GM12873 (cell line): ENCODE results near the gene PRDM5.

Experiments
- TF ChIP-seq, protein P1 (sequence below): IDR thresholded peaks from 2 replicates; pipeline ENCODE4 v1.5.1; 2012; ENCODE audit warnings: low read depth, mild to moderate bottlenecking, moderate library complexity, low read length, control low read depth; ENCODE audit not compliant: insufficient read depth; ENCODE audit errors: missing control alignments

Gene PRDM5

DNA sequence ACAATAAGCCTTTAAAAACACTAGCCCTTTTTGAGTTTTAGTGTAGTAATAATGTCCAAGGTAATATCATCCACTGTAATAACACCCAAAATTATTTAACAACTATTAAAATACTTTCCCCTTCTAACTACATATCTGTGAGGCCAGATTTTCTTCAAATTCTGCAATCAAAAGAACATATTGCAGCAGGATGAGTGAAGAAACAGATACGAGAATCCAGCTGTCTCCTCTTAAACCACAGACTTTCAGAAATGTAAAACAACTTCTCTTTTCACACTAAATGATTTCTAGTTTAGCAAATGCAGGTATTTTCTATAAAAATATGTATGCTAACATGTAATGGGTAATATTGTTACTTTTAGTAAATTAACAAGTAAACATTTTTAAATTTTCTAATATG lies 148.9 kb downstream of the PRDM5 start:
- TF ChIP-seq, protein P1, sequence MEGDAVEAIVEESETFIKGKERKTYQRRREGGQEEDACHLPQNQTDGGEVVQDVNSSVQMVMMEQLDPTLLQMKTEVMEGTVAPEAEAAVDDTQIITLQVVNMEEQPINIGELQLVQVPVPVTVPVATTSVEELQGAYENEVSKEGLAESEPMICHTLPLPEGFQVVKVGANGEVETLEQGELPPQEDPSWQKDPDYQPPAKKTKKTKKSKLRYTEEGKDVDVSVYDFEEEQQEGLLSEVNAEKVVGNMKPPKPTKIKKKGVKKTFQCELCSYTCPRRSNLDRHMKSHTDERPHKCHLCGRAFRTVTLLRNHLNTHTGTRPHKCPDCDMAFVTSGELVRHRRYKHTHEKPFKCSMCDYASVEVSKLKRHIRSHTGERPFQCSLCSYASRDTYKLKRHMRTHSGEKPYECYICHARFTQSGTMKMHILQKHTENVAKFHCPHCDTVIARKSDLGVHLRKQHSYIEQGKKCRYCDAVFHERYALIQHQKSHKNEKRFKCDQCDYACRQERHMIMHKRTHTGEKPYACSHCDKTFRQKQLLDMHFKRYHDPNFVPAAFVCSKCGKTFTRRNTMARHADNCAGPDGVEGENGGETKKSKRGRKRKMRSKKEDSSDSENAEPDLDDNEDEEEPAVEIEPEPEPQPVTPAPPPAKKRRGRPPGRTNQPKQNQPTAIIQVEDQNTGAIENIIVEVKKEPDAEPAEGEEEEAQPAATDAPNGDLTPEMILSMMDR = no peak

DNA sequence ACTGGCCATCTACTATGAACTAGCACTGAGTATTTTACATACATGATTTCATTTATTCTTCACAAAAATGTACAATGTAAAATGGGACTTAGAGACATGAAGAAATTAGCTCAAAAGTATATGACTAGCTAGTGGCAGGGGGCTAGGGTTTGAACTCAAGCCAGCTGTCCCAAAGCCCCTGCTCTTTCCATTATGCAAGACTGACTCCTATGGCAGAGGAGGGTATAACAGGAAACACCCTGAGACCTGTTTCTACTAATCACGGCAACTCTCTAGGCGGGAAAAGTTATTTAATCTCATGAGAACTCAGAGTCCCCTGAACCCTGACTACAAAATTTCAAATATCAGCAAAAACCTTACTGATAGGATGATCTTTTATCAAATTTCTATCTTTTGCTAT lies 150.6 kb downstream of the PRDM5 start:
- TF ChIP-seq, protein P1 = no peak

DNA sequence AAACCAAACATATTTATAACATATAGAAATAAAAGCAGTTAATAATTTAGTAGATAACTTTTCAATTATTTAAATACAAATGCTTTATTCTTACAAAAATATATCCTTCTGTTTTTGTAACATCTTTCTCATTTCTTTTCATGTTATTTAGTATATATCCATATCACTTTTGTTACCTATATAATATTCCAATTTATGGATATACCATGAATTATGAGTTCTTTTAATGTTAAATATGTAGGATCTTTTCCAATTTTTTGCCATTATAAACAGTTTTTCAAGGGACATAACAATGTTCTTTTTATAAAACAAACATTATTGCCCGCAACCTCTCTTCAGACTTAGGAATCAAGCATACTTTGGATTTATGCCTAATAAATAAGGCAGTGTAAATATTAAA lies 151.6 kb downstream of the PRDM5 start:
- TF ChIP-seq, protein P1 = no peak

DNA sequence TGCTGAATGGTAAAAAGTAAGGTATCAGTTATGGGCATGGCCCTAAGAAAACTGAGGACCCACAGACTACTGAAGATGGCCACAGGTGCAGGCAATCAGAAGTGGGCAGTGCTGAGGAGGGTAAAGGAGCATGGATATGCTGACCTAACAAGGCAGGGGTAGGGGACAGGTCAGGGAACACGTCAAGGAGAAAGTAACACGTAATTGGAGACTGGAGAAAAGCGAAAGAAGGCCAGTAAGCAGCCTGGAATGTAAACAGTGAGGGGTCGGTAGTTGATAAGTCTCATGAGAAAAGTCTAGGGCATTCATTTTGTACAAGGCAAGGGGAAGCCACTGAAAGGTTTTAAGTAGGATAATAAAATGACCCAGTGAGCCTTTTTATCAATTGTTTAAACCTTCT lies 153.3 kb downstream of the PRDM5 start:
- TF ChIP-seq, protein P1 = no peak

DNA sequence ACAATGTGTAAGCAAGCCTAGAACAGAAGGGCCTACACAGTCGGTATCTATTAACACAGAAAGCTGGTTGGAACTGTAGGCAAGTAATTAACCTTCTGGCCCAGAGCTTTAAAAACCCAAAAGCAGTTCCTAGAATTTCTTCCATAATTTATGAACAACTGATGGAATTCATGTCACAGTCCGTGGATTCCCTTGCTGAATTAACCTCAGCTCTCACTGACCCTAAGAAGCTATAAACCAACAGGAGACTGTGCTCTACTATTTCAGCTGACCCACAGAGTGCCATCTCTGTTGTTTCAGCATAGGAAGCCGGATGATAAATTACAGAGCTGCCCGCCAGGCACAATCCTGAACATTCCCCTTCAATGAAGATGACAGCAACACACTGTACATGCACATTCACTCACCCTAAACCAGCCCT lies 157.3 kb downstream of the PRDM5 start:
- TF ChIP-seq, protein P1 = no peak

DNA sequence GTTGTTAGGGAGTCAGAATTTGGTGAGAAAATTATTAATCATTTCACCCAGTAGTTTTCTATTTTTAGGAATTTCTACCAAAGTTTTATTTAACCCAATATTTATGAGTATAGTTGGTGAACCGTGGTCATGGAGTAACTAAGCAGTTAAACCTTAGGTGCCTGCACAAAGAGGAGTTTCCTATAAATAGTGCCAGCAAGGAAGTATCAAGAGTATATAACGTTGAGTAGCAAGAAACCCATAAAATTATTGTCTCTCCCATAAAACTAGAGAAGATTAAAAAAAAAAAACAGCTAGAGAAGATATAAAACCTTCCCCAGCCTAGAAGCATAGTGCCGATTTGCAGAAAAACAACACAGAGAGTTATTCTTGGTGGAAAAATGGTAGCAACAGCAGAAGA lies 158.9 kb downstream of the PRDM5 start:
- TF ChIP-seq, protein P1 = no peak

DNA sequence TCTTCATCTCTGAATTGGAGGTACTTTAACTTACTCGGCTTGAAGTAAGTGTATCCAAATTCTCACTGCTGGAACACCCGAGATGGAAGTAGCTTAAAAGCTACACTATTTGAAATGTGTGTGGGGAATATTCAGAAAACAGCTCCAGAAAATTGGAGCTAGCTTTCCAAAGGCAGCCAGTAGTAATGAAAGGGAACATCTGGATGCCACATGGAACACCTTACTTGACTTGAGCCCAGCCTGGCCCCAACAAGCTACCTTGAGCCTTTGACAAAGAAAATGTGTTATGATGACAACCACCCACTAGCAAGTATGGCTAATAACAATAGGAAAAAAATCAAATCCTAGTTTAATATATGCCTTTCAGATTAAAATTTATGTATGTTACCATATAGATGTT lies 161.5 kb downstream of the PRDM5 start:
- TF ChIP-seq, protein P1 = no peak
